CD4-positive, alpha-beta T cell (primary cell): Measurements from ENCODE around the gene CERK. TPM values are rescaled to one million over a fixed set of nuclear protein-coding genes. Genes with fewer than 3 reads are reported as not detected.
"Not testable (repeated sequence)": the region's sequence is repeated elsewhere in the genome, so short reads cannot be mapped to it uniquely, and the experiment has no call there.

Experiments used
- ATAC-seq: fragments of 200-7000 bp; cut with Tn5 transposase; one replicate; pipeline ENCODE4 v1.10.0; 2022; ENCODE audit warnings: mild to moderate bottlenecking; ENCODE audit not compliant: poor library complexity
- CTCF ChIA-PET: fragments of 350-600 bp; sonication (Branson Sonifier 250); formaldehyde crosslinking; loops from one replicate; lab custom pipeline; 2021; ENCODE audit warnings: antibody characterized with exemption, inconsistent platforms; lab: Charles Lee
- POLR2A ChIA-PET: fragments of 350-600 bp; sonication (Branson Sonifier 250); formaldehyde crosslinking; loops from one replicate; lab custom pipeline; 2021; ENCODE audit warnings: antibody characterized with exemption, inconsistent platforms; lab: Charles Lee
- DNase-seq, 14 experiments: peaks; one replicate each; pipeline ENCODE4 v3.0.0-alpha.2; 2013 to 2020; ENCODE audit warnings: mixed read lengths in 2 of 14
- H3K27ac ChIP-seq, 2 donors: one replicate each; pipeline versions ENCODE4 v1.5.1 to v1.7.0; 2013; ENCODE audit warnings: low read length in 2 of 2, low read depth in 1 of 2, mild to moderate bottlenecking in 1 of 2
- H3K27me3 ChIP-seq, 2 experiments: 1 replicate in 1 of 2; 2 replicates in 1 of 2; pipeline versions ENCODE4 v1.6.1 to v1.7.0; 2013; ENCODE audit warnings: low read length in 2 of 2, control low read depth in 1 of 2, mild to moderate bottlenecking in 1 of 2, moderate library complexity in 1 of 2; ENCODE audit not compliant: insufficient read depth in 2 of 2, control insufficient read depth in 1 of 2
- H3K36me3 ChIP-seq: one replicate; pipeline ENCODE4 v1.6.1; 2013; ENCODE audit warnings: low read length, control low read depth; ENCODE audit not compliant: insufficient read depth
- H3K4me1 ChIP-seq: one replicate; pipeline ENCODE4 v1.6.1; 2013; ENCODE audit warnings: low read length, control low read depth; ENCODE audit not compliant: insufficient read depth
- H3K4me3 ChIP-seq: one replicate; pipeline ENCODE4 v1.5.1; 2013; ENCODE audit warnings: mild to moderate bottlenecking, low read length, moderate library complexity
- H3K9me3 ChIP-seq, 2 experiments: 1 replicate in 1 of 2; 2 replicates in 1 of 2; pipeline versions ENCODE4 v1.6.1 to v1.7.0; 2013; ENCODE audit warnings: low read length in 2 of 2, mild to moderate bottlenecking in 2 of 2, control low read depth in 1 of 2, moderate library complexity in 1 of 2; ENCODE audit not compliant: control insufficient read depth in 1 of 2, insufficient read depth in 1 of 2
- H3K27ac Mint-ChIP-seq: one replicate; pipeline ENCODE4 v1.8.0; 2020; ENCODE audit warnings: mixed read lengths
- H3K27me3 Mint-ChIP-seq: one replicate; pipeline ENCODE4 v1.8.0; 2021; ENCODE audit warnings: mixed read lengths
- H3K36me3 Mint-ChIP-seq: one replicate; pipeline ENCODE4 v1.8.0; 2021; ENCODE audit warnings: low read depth, mixed read lengths
- H3K4me1 Mint-ChIP-seq: one replicate; pipeline ENCODE4 v1.8.0; 2021; ENCODE audit warnings: low read depth, mixed read lengths
- H3K4me3 Mint-ChIP-seq: one replicate; pipeline ENCODE4 v1.8.0; 2020; ENCODE audit warnings: mild to moderate bottlenecking, mixed read lengths
- H3K9me3 Mint-ChIP-seq: one replicate; pipeline ENCODE4 v1.8.0; 2020; ENCODE audit warnings: mixed read lengths
- CTCF ChIP-seq: fragments of 200-600 bp; IDR thresholded peaks from one replicate; pipeline ENCODE4 v1.8.0; 2022; ENCODE audit warnings: antibody characterized with exemption, mild to moderate bottlenecking
- intact Hi-C, 2 experiments: fragments of 100-400 bp; cut with DNase I in 1 of 2; cut with micrococcal nuclease in 1 of 2; formaldehyde crosslinking; loops; one replicate each; pipeline versions ENCODE4 v1.15.1 to v1.9.0; 2023 to 2025; cut with DNase I, micrococcal nuclease
- total RNA-seq, 174 experiments: library from RNA in 2 of 174; stranded (reverse) in 2 of 174; gene quantifications; one replicate each; pipeline ENCODE4 v1.2.3 and lab custom pipeline; 2021 to 2026

CERK gene
- total RNA-seq, 2 experiments from 2014 or later: 84.6 to 88.5 TPM

- Mint-ChIP-seq H3K27me3 (no peaks in the 10 kb centered on the region), H3K36me3 (no peaks in the 10 kb centered on the region), H3K27ac (no peak overlapping the region), H3K4me1 (no peaks in the 10 kb centered on the region), H3K4me3 (no peak overlapping the region), H3K9me3 (no peaks in the 10 kb centered on the region)
- Histone ChIP-seq H3K9me3 (no peaks in the 10 kb centered on the region), H3K4me1 (no peaks in the 10 kb centered on the region), H3K36me3 (no peaks in the 10 kb centered on the region), H3K27ac (no peak overlapping the region), H3K27me3 (no peaks in the 10 kb centered on the region), H3K4me3 (no peak overlapping the region)
- no peak for ATAC-seq
- intact Hi-C loops: no loop called here
- ChIA-PET POLR2A (no interaction called here), CTCF (no interaction called here)
- TF ChIP-seq CTCF: no peak
- no peak for DNase-seq
Measured at GRCh38 chr22:46637711-46638600, 100.1 kb downstream of the CERK start.

- H3K9me3 Mint-ChIP-seq: no peaks in the 10 kb centered on the region
- Histone ChIP-seq H3K9me3 (no peaks in the 10 kb centered on the region), H3K27me3 (no peaks in the 10 kb centered on the region), H3K4me3 (no peak overlapping the region), H3K4me1 (no peaks in the 10 kb centered on the region), H3K27ac (no peak overlapping the region), H3K36me3 (no peaks in the 10 kb centered on the region)
- ChIA-PET POLR2A (no interaction called here), CTCF (interaction anchor here (1.2 kb wide), 1 partner anchor 73 kb away, joined by 4 read pairs; no protein-coding TSS in a partner anchor)
- H3K27ac Mint-ChIP-seq: no peak overlapping the region
- H3K27me3 Mint-ChIP-seq: no peaks in the 10 kb centered on the region
- H3K4me3 Mint-ChIP-seq: no peak overlapping the region
- no peaks in the 10 kb centered on the region for H3K4me1 Mint-ChIP-seq
- DNase-seq (no peak), ATAC-seq (no peak)
- no peaks in the 10 kb centered on the region for H3K36me3 Mint-ChIP-seq
- intact Hi-C loops: no loop called here
- TF ChIP-seq CTCF: no peak
Measured at GRCh38 chr22:46636221-46637002, 101.6 kb downstream of the CERK start.

GRCh38 chr22:46635756-46636155 is 102.3 kb downstream of the CERK start:
- H3K9me3 ChIP-seq: no peaks in the 10 kb centered on the region
- Mint-ChIP-seq H3K36me3 (no peaks in the 10 kb centered on the region), H3K27ac (no peak overlapping the region), H3K27me3 (no peaks in the 10 kb centered on the region), H3K4me3 (no peak overlapping the region), H3K4me1 (no peaks in the 10 kb centered on the region), H3K9me3 (no peaks in the 10 kb centered on the region)
- TF ChIP-seq CTCF: no peak
- H3K4me3 ChIP-seq: no peak overlapping the region
- no peaks in the 10 kb centered on the region for H3K4me1 ChIP-seq
- CTCF ChIA-PET: interaction anchor here (0.8 to 1.2 kb wide), 2 partner anchors 72 to 86 kb away, joined by 3 to 4 read pairs; no protein-coding TSS in a partner anchor
- H3K27me3 ChIP-seq: no peaks in the 10 kb centered on the region
- intact Hi-C loops: no loop called here
- peak in 1 of 14 experiments; percentile 14 for DNase-seq
- no peak overlapping the region for H3K27ac ChIP-seq
- POLR2A ChIA-PET: no interaction called here
- ATAC-seq: no peak
- no peaks in the 10 kb centered on the region for H3K36me3 ChIP-seq

GRCh38 chr22:46634973-46635685 is 102.9 kb downstream of the CERK start:
- H3K4me3 ChIP-seq, H3K27me3 Mint-ChIP-seq, H3K27me3 ChIP-seq, H3K36me3 Mint-ChIP-seq, H3K4me1 ChIP-seq, H3K36me3 ChIP-seq, intact Hi-C loops, H3K27ac Mint-ChIP-seq, H3K4me1 Mint-ChIP-seq, POLR2A ChIA-PET, ATAC-seq, H3K9me3 Mint-ChIP-seq, H3K9me3 ChIP-seq, H3K27ac ChIP-seq, H3K4me3 Mint-ChIP-seq: not testable (repeated sequence)
- peak in 1 of 14 experiments; percentile 46 for DNase-seq
- CTCF ChIA-PET: interaction anchor here (0.8 kb wide), 1 partner anchor 87 kb away, joined by 3 read pairs; no protein-coding TSS in a partner anchor
